ENCODE data around the gene SMYD3. TPM values are rescaled to one million over a fixed set of nuclear protein-coding genes. Genes with fewer than 3 reads are reported as not detected.

Gene SMYD3
- polyA plus RNA-seq, 2 of the 4 experiments (the other 2 are of a cell fraction) = 18.2 to 35.2 TPM

- 48% methylated on average over 2 of the region's 2 CpGs for WGBS (ENCODE audit: missing lambda C conversion rate)
- ChIA-PET CTCF (no interaction called here), POLR2A (no interaction called here)
- ATAC-seq (no peak), DNase-seq (ENCODE audit: low read depth in 1 of 2, low spot score in 1 of 2) (no peak), FAIRE-seq (no peak)
- TF ChIP-seq HOXB5 (CRISPR knock-in tag; IDR thresholded peaks at IDR 0.05) (no peak), MAZ (IDR thresholded peaks at IDR 0.05; ENCODE audit: borderline replicate concordance, low read depth, low read length) (no peak), MAFK (IDR thresholded peaks at IDR 0.05; ENCODE audit: partially characterized antibody) (peak; percentile 52)
- TF ChIP-seq, protein P1, sequence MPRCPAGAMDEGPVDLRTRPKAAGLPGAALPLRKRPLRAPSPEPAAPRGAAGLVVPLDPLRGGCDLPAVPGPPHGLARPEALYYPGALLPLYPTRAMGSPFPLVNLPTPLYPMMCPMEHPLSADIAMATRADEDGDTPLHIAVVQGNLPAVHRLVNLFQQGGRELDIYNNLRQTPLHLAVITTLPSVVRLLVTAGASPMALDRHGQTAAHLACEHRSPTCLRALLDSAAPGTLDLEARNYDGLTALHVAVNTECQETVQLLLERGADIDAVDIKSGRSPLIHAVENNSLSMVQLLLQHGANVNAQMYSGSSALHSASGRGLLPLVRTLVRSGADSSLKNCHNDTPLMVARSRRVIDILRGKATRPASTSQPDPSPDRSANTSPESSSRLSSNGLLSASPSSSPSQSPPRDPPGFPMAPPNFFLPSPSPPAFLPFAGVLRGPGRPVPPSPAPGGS (IDR thresholded peaks at IDR 0.05) = no peak
- Histone ChIP-seq H3K4me1 (no peaks in the 10 kb centered on the region), H3K4me2 (no peak overlapping the region), H3K4me3 (no peak overlapping the region), H3K9me3 (no peaks in the 10 kb centered on the region), H3K27ac (no peak overlapping the region)
Measured at GRCh38 chr1:245840971-245841370, 666.1 kb downstream of the SMYD3 start.

DNA sequence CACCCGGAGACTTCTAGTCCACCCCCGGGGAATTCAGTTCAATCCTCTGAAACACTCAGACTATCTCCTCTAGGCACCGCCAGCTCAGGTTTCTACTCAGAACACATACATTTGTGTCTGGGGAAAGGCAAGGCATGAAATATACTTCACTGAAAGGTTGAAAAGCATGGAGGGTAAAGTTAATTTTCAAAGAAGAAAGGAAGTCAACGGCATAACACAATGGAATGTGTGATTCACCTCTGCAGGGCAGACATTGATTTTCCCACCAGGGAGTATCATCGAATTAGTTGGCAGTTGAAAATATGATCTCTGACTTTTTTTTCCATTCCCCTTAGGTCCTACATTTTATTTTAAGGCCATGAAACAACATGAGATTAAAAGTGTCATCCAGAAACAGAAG is 669.4 kb downstream of the SMYD3 start:
- H3K27ac ChIP-seq = 0 out of 6 replicates have a peak overlapping the region, but pooled peaks of 1 of the 2 experiments have one; percentile 9
- no peak for DNase-seq (ENCODE audit: low read depth in 1 of 2, low spot score in 1 of 2)
- no peak overlapping the region for H3K4me3 ChIP-seq
- no peaks in the 10 kb centered on the region for H3K9me3 ChIP-seq
- WGBS (ENCODE audit: missing lambda C conversion rate) = 60% methylated on average over 5 of the region's 5 CpGs
- no peaks in the 10 kb centered on the region for H3K4me1 ChIP-seq
- POLR2A ChIA-PET = no interaction called here
- no peak for FAIRE-seq
- CTCF ChIA-PET = no interaction called here
- TF ChIP-seq BHLHE40 (IDR thresholded peaks at IDR 0.05; ENCODE audit: low read depth, low read length) = no peak
- no peak for TF ChIP-seq RARB (CRISPR knock-in tag; IDR thresholded peaks at IDR 0.05)
- no peak for TF ChIP-seq EHF (CRISPR knock-in tag; IDR thresholded peaks at IDR 0.05)
- TF ChIP-seq RNF2 (IDR thresholded peaks at IDR 0.05; ENCODE audit: borderline replicate concordance, low read depth) = no peak
- no peak for TF ChIP-seq CBX8 (IDR thresholded peaks at IDR 0.05)
- no peak for TF ChIP-seq ZC3H11A (IDR thresholded peaks at IDR 0.05)
- TF ChIP-seq JUN (IDR thresholded peaks at IDR 0.05) = no peak
- TF ChIP-seq HEYL (CRISPR knock-in tag; IDR thresholded peaks at IDR 0.05) = no peak
- no peak for TF ChIP-seq HOXB5 (CRISPR knock-in tag; IDR thresholded peaks at IDR 0.05)
- TF ChIP-seq, protein P2, sequence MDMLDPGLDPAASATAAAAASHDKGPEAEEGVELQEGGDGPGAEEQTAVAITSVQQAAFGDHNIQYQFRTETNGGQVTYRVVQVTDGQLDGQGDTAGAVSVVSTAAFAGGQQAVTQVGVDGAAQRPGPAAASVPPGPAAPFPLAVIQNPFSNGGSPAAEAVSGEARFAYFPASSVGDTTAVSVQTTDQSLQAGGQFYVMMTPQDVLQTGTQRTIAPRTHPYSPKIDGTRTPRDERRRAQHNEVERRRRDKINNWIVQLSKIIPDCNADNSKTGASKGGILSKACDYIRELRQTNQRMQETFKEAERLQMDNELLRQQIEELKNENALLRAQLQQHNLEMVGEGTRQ (IDR thresholded peaks at IDR 0.05) = no peak
- no peak for TF ChIP-seq TP53 (CRISPR knock-in tag; IDR thresholded peaks at IDR 0.05)
- no peak for TF ChIP-seq KDM5A (IDR thresholded peaks at IDR 0.05)
- TF ChIP-seq HOXA7 (CRISPR knock-in tag; IDR thresholded peaks at IDR 0.05) = no peak
- no peak for TF ChIP-seq MAX (IDR thresholded peaks at IDR 0.05)
- no peak for TF ChIP-seq HES2 (IDR thresholded peaks at IDR 0.05)
- no peak for TF ChIP-seq FOXS1 (CRISPR knock-in tag; IDR thresholded peaks at IDR 0.05)
- no peak for TF ChIP-seq POLR2AphosphoS2 (conservative IDR thresholded peaks at IDR 0.05; ENCODE audit: low read length)
- no peak for TF ChIP-seq MYC (IDR thresholded peaks at IDR 0.05; ENCODE audit: borderline replicate concordance, low read length)
- TF ChIP-seq NPAS2 (CRISPR knock-in tag; IDR thresholded peaks at IDR 0.05; ENCODE audit: borderline replicate concordance) = no peak
- TF ChIP-seq GATA3 (IDR thresholded peaks at IDR 0.05; ENCODE audit: borderline replicate concordance) = no peak
- ATAC-seq = no peak
- H3K4me2 ChIP-seq = no peak overlapping the region

DNA sequence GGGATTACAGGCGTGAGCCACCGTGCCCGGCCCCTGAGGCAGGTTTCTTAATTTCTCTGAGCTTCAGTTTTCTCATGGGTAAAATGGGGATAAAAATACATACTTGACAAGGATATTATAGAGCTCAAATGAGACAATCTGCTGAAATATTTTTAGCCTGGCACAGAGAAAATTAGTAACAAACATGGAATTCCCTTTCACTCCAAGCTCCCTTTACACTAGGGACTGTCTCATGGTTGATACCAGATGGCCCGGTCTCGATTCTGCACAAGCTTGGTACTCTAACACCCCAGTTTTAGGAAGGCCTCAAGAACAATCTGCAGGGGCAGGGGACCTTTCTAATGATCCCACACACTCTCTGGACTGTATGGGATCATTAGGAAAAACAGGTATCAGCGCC is 671.7 kb downstream of the SMYD3 start:
- no peak overlapping the region for H3K27ac ChIP-seq
- no peak overlapping the region for H3K4me3 ChIP-seq
- no peak for FAIRE-seq
- CTCF ChIA-PET = no interaction called here
- ATAC-seq = no peak
- 86% methylated on average over 6 of the region's 6 CpGs for WGBS (ENCODE audit: missing lambda C conversion rate)
- H3K4me1 ChIP-seq = no peaks in the 10 kb centered on the region
- DNase-seq (ENCODE audit: low read depth in 1 of 2, low spot score in 1 of 2) = no peak
- POLR2A ChIA-PET = no interaction called here
- no peak overlapping the region for H3K4me2 ChIP-seq
- H3K9me3 ChIP-seq = no peaks in the 10 kb centered on the region
- TF ChIP-seq PHF8 (IDR thresholded peaks at IDR 0.05; ENCODE audit: borderline replicate concordance, low read depth) = no peak
- no peak for TF ChIP-seq ELK1 (IDR thresholded peaks at IDR 0.05; ENCODE audit: low read depth, low read length)
- no peak for TF ChIP-seq EHMT2 (IDR thresholded peaks at IDR 0.05; ENCODE audit: low read depth)
- no peak for TF ChIP-seq ZSCAN20 (CRISPR knock-in tag; IDR thresholded peaks at IDR 0.05)
- TF ChIP-seq, protein P3, sequence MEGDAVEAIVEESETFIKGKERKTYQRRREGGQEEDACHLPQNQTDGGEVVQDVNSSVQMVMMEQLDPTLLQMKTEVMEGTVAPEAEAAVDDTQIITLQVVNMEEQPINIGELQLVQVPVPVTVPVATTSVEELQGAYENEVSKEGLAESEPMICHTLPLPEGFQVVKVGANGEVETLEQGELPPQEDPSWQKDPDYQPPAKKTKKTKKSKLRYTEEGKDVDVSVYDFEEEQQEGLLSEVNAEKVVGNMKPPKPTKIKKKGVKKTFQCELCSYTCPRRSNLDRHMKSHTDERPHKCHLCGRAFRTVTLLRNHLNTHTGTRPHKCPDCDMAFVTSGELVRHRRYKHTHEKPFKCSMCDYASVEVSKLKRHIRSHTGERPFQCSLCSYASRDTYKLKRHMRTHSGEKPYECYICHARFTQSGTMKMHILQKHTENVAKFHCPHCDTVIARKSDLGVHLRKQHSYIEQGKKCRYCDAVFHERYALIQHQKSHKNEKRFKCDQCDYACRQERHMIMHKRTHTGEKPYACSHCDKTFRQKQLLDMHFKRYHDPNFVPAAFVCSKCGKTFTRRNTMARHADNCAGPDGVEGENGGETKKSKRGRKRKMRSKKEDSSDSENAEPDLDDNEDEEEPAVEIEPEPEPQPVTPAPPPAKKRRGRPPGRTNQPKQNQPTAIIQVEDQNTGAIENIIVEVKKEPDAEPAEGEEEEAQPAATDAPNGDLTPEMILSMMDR (IDR thresholded peaks at IDR 0.05) = no peak
- no peak for TF ChIP-seq RCOR1 (IDR thresholded peaks at IDR 0.05; ENCODE audit: low read depth, low read length)
- no peak for TF ChIP-seq RAD21 (conservative IDR thresholded peaks at IDR 0.05 in 1 of 2, IDR thresholded peaks at IDR 0.05 in 1 of 2)
- no peak for TF ChIP-seq ZFP36 (IDR thresholded peaks at IDR 0.05; ENCODE audit: borderline replicate concordance, partially characterized antibody)
